ENCODE results near the gene CFAP210.

Gene CFAP210

DNA sequence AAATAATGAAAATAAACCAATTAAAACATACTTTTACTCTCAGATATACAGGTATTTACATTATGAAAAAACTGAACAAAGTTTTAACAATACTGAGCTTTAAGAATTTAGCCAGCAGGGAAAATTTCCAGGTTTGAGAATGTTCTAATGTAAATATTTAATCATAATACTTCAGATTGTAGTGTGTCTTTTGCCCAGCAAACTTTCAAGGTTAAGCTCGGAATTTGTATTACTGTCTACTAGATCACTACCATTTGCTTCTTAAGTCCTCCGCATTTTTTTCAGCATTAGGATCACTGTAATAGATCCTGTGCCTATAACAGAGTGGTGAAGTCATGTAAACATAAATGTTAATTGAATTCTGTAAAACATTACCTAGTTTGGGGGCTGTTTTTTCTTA, 52.7 kb downstream of the CFAP210 start:
- POLR2A ChIA-PET: no interaction called here
- no peak for DNase-seq (ENCODE audit: extremely low spot score)
- CTCF ChIA-PET: interaction anchor here (1.7 to 1.8 kb wide), 2 partner anchors 12 to 13 kb away, joined by 4 to 5 read pairs; no protein-coding TSS in a partner anchor
- TF ChIP-seq, protein P1, sequence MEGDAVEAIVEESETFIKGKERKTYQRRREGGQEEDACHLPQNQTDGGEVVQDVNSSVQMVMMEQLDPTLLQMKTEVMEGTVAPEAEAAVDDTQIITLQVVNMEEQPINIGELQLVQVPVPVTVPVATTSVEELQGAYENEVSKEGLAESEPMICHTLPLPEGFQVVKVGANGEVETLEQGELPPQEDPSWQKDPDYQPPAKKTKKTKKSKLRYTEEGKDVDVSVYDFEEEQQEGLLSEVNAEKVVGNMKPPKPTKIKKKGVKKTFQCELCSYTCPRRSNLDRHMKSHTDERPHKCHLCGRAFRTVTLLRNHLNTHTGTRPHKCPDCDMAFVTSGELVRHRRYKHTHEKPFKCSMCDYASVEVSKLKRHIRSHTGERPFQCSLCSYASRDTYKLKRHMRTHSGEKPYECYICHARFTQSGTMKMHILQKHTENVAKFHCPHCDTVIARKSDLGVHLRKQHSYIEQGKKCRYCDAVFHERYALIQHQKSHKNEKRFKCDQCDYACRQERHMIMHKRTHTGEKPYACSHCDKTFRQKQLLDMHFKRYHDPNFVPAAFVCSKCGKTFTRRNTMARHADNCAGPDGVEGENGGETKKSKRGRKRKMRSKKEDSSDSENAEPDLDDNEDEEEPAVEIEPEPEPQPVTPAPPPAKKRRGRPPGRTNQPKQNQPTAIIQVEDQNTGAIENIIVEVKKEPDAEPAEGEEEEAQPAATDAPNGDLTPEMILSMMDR (IDR thresholded peaks at IDR 0.05; ENCODE audit: control extremely low read depth, extremely low read depth, low read depth, missing control alignments): no peak

DNA sequence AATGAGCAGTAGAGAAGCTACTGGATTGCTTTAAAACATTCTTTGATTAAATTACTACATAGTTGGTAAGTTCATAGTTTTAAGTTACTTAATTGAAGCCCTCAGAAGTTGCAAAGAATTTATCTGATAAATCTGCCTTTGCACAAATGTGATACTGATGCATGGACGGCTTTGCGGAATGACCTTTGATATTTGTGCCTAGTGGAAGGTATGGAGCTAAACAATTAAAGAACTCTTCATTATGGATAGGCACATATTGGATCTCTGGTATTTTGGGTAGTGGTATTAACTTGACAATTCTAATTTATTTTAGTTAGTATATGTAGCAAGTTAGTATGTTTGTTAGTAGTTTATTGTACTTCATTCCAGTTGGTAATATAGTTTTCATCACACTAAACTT, 54.1 kb downstream of the CFAP210 start:
- ChIA-PET CTCF (interaction anchor here (1.4 to 1.8 kb wide), 3 partner anchors 10 to 103 kb away, joined by 3 to 5 read pairs (median 4); no protein-coding TSS in a partner anchor), POLR2A (no interaction called here)
- TF ChIP-seq, protein P1 (IDR thresholded peaks at IDR 0.05; ENCODE audit: control extremely low read depth, extremely low read depth, low read depth, missing control alignments): no peak
- no peak for DNase-seq (ENCODE audit: extremely low spot score)

DNA sequence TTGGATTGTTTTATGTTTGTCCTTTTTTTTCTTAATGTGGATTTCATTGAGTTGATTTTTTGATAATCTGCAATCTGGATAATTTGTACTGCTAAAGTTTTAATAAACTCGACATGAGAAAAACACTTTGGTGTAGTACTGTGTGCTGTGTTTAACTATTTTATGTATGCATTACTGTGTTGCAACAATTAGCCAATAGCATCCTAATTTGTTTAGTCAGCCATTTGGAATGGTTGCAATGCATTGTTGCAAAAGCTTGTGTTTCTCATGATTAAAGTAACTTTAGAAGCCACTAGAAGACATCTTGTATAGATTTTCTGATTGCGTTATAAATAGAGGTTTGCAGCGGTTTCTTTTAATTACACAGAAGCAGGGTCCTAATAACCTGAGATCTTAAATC, 56.6 kb downstream of the CFAP210 start:
- DNase-seq (ENCODE audit: extremely low spot score): no peak
- CTCF ChIA-PET: interaction anchor here (1.3 kb wide), 1 partner anchor 38 kb away, joined by 3 read pairs; no protein-coding TSS in a partner anchor

GRCh38 chr2:169636440-169637097, 57.6 kb downstream of the CFAP210 start:
- no peak for DNase-seq (ENCODE audit: extremely low spot score)
- TF ChIP-seq, protein P1 (IDR thresholded peaks at IDR 0.05; ENCODE audit: control extremely low read depth, extremely low read depth, low read depth, missing control alignments): no peak
- ChIA-PET CTCF (interaction anchor here (1.3 kb wide), 1 partner anchor 37 kb away, joined by 3 read pairs; no protein-coding TSS in a partner anchor), POLR2A (no interaction called here)

More for the DNA sequence above, 56.6 kb downstream of the CFAP210 start:
- TF ChIP-seq, protein P1 (IDR thresholded peaks at IDR 0.05; ENCODE audit: control extremely low read depth, extremely low read depth, low read depth, missing control alignments): no peak
- POLR2A ChIA-PET: interaction anchor here (0.5 kb wide), 1 partner anchor 46 kb away, joined by 3 read pairs; no protein-coding TSS in a partner anchor

DNA sequence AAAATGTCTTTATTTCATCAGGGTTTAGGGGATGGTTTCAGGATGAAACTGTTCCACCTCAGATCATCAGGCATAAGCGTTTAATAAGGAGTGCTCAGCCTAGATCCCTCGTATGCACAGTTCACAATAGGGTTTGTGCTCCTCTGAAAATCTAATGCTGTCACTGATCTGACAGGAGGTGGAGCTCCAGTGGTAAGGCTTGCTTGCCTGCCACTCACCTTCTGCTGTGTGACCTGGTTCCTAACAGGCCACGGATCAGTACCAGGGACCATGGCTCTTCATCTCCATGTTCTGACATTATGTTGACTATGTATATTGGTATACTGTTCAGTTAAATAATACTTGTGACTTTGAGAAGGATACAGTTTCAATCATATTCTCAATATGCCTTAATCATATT, 68.4 kb downstream of the CFAP210 start:
- ChIA-PET POLR2A (no interaction called here), CTCF (no interaction called here)
- TF ChIP-seq, protein P1 (IDR thresholded peaks at IDR 0.05; ENCODE audit: control extremely low read depth, extremely low read depth, low read depth, missing control alignments): no peak
- no peak for DNase-seq (ENCODE audit: extremely low spot score)

- no peak for DNase-seq (ENCODE audit: extremely low spot score)
- ChIA-PET CTCF (no interaction called here), POLR2A (no interaction called here)
- TF ChIP-seq, protein P1 (IDR thresholded peaks at IDR 0.05; ENCODE audit: control extremely low read depth, extremely low read depth, low read depth, missing control alignments): no peak
Measured at GRCh38 chr2:169623235-169623634, 71.0 kb downstream of the CFAP210 start.

Measured in GM10248 (cell line).